Endothelial cell of umbilical vein (primary cell): ENCODE measurements around the gene ART3. TPM values are rescaled to one million over a fixed set of nuclear protein-coding genes. Genes with fewer than 3 reads are reported as not detected.

Source experiments
- BruUV-seq: library from RNA; stranded (reverse); fragments of 400-500 nt; replicated peaks from 2 replicates; lab custom pipeline; 2021; lab: Mats Ljungman, UMichigan
- CTCF ChIA-PET: fragments of 300-600, 350-600 bp; sonication (Branson Sonifier 250); formaldehyde crosslinking; loops from one replicate; lab custom pipeline; 2021; ENCODE audit warnings: antibody characterized with exemption, inconsistent platforms; lab: Charles Lee
- POLR2A ChIA-PET: fragments of 300-600, 350-600 bp; sonication (Branson Sonifier 250); formaldehyde crosslinking; loops from one replicate; lab custom pipeline; 2021; ENCODE audit warnings: antibody characterized with exemption, inconsistent platforms; lab: Charles Lee
- DNase-seq: peaks from one replicate; pipeline ENCODE4 v3.0.0-alpha.2; 2011; ENCODE audit warnings: low read depth, low spot score
- FAIRE-seq: peaks from 2 replicates; lab custom pipeline; 2011; peaks lifted over from hg19 to GRCh38; lab: Jason Lieb, UNC
- H2AFZ ChIP-seq: 2 replicates; pipeline ENCODE4 v1.6.0; 2012; ENCODE audit warnings: low read depth, low read length, control low read depth, inconsistent platforms
- H3K27ac ChIP-seq: 2 replicates; pipeline ENCODE4 v1.5.1; 2011; ENCODE audit warnings: low read depth, mild to moderate bottlenecking, control low read depth, low read length, moderate library complexity; ENCODE audit not compliant: insufficient read depth
- H3K27me3 ChIP-seq, 2 experiments: 2 replicates each; pipeline versions ENCODE4 v1.6.0 to v1.6.1; 2011; ENCODE audit warnings: low read length in 2 of 2, mixed read lengths in 1 of 2; ENCODE audit not compliant: control insufficient read depth in 2 of 2, insufficient read depth in 2 of 2
- H3K36me3 ChIP-seq, 2 experiments: 2 replicates in 1 of 2; 3 replicates in 1 of 2; pipeline ENCODE4 v1.5.1; 2011; ENCODE audit warnings: low read length in 2 of 2, mild to moderate bottlenecking in 1 of 2, moderate library complexity in 1 of 2; ENCODE audit not compliant: control insufficient read depth in 2 of 2, insufficient read depth in 2 of 2; ENCODE audit errors: extremely low read depth in 1 of 2
- H3K4me1 ChIP-seq: 3 replicates; pipeline ENCODE4 v1.5.1; 2011; ENCODE audit warnings: mild to moderate bottlenecking, low read length; ENCODE audit not compliant: control insufficient read depth, insufficient read depth; ENCODE audit errors: extremely low read depth
- H3K4me2 ChIP-seq: 2 replicates; pipeline ENCODE4 v1.6.1; 2011; ENCODE audit warnings: low read length, control low read depth, mixed read lengths; ENCODE audit not compliant: insufficient read depth
- H3K4me3 ChIP-seq, 3 experiments: fragments of 200-600 bp in 1 of 3; sonication (generic), shearing (Covaris generic) in 1 of 3; replicated peaks in 1 of 3; 2 replicates each; pipeline ENCODE4 v1.5.1; 2011 to 2016; ENCODE audit warnings: control low read depth in 3 of 3, low read length in 3 of 3, mild to moderate bottlenecking in 2 of 3, inconsistent platforms in 1 of 3, low read depth in 1 of 3, moderate library complexity in 1 of 3; ENCODE audit not compliant: insufficient read depth in 1 of 3
- H3K79me2 ChIP-seq: 2 replicates; pipeline ENCODE4 v1.6.0; 2012; ENCODE audit warnings: low read length, inconsistent platforms; ENCODE audit not compliant: control insufficient read depth, insufficient read depth
- H3K9ac ChIP-seq: replicated peaks from 2 replicates; pipeline ENCODE3; 2011; ENCODE audit warnings: low read length, control low read depth; ENCODE audit not compliant: insufficient read depth; ENCODE audit errors: extremely low read depth
- H3K9me1 ChIP-seq: replicated peaks from 3 replicates; pipeline ENCODE4 v1.6.0; 2011; ENCODE audit warnings: mild to moderate bottlenecking, low read length; ENCODE audit not compliant: control insufficient read depth, insufficient read depth; ENCODE audit errors: extremely low read depth
- H3K9me3 ChIP-seq: replicated peaks from 2 replicates; pipeline ENCODE4 v1.5.1; 2012; ENCODE audit warnings: low read length, inconsistent platforms; ENCODE audit not compliant: control insufficient read depth, insufficient read depth
- H4K20me1 ChIP-seq: replicated peaks from 2 replicates; pipeline ENCODE3; 2011; ENCODE audit warnings: mild to moderate bottlenecking, low read length; ENCODE audit not compliant: control insufficient read depth, insufficient read depth; ENCODE audit errors: extremely low read depth
- CTCF ChIP-seq, 2 donors: IDR thresholded peaks; 1 replicate in 1 of 2; 2 replicates in 1 of 2; pipeline ENCODE4 v1.5.1; 2011; ENCODE audit warnings: low read length in 2 of 2, mild to moderate bottlenecking in 2 of 2, moderate library complexity in 2 of 2, control low read depth in 1 of 2, inconsistent platforms in 1 of 2, low read depth in 1 of 2; ENCODE audit not compliant: insufficient read depth in 1 of 2; ENCODE audit errors: extremely low read depth in 1 of 2
- EZH2 ChIP-seq: IDR thresholded peaks from 2 replicates; pipeline ENCODE4 v1.6.1; 2012; ENCODE audit warnings: borderline replicate concordance, low read depth, mild to moderate bottlenecking, moderate library complexity, low read length, inconsistent platforms; ENCODE audit not compliant: severe bottlenecking
- FOS ChIP-seq: IDR thresholded peaks from 2 replicates; pipeline ENCODE4 v1.6.1; 2011; ENCODE audit warnings: mild to moderate bottlenecking, low read length, moderate library complexity, borderline replicate concordance; ENCODE audit not compliant: insufficient read depth
- GATA2 ChIP-seq: IDR thresholded peaks from 2 replicates; pipeline ENCODE4 v1.7.0; 2011; ENCODE audit warnings: low read depth, mild to moderate bottlenecking, moderate library complexity, mixed read lengths, low read length; ENCODE audit not compliant: insufficient read length, insufficient read depth
- JUN ChIP-seq: IDR thresholded peaks from 2 replicates; pipeline ENCODE4 v1.6.1; 2011; ENCODE audit warnings: borderline replicate concordance, low read depth; ENCODE audit not compliant: insufficient read length, insufficient read depth
- MAX ChIP-seq: IDR thresholded peaks from 2 replicates; pipeline ENCODE4 v1.6.1; 2011; ENCODE audit not compliant: insufficient read depth, insufficient read length
- MYC ChIP-seq: IDR thresholded peaks from one replicate; pipeline ENCODE4 v1.6.1; 2011; ENCODE audit warnings: mild to moderate bottlenecking, low read depth, low read length
- POLR2A ChIP-seq: IDR thresholded peaks from 2 replicates; pipeline ENCODE4 v1.6.1; 2012; ENCODE audit warnings: low read depth, mild to moderate bottlenecking, control low read depth, low read length
- POLR2AphosphoS5 ChIP-seq: IDR thresholded peaks from 2 replicates; pipeline ENCODE4 v1.6.1; 2012; ENCODE audit warnings: low read depth, mild to moderate bottlenecking, control low read depth, low read length, moderate library complexity; ENCODE audit not compliant: insufficient read depth
- dilution Hi-C: fragments of 300-500 bp; cut with MboI; formaldehyde crosslinking; loops from one replicate; pipeline ENCODE4 v1.15.0; 2019; ENCODE audit warnings: low sequenced_read_pairs; ENCODE audit not compliant: extremely low pct_ligation_motif_present
- intact Hi-C: fragments of 100-400 bp; cut with micrococcal nuclease; formaldehyde crosslinking; loops from one replicate; pipeline ENCODE4 v1.10.0; 2022
- polyA plus RNA-seq, 4 experiments: library from polyadenylated mRNA; depleted of rRNA in 3 of 4; stranded (reverse) in 3 of 4; unstranded in 1 of 4; fragments of >200 nt; gene quantifications; 2 replicates each; pipeline versions ENCODE4 v1.2.1 to v1.2.3, GENCODE V29; 2011 to 2012; ENCODE audit warnings: missing spikeins in 1 of 4
- total RNA-seq: library from RNA; stranded (reverse); gene quantifications from 2 replicates; pipeline ENCODE4 v1.2.3, GENCODE V29; 2021

ART3 gene
- total and polyA plus RNA-seq, 2 donors (not counting 3 experiments of a cell fraction or from before 2014, with no cell fraction given): not detected

GRCh38 chr4:76028350-76028765, 46.2 kb upstream of the ART3 start:
- Histone ChIP-seq H3K4me2 (peak overlapping the region; percentile 92), H3K27ac (peak overlapping the region; percentile 7), H2AFZ (peak overlapping the region; percentile 43), H3K9ac (peak overlapping the region; percentile 53), H3K9me1 (no peaks in the 10 kb centered on the region), H3K36me3 (no peaks in the 10 kb centered on the region), H3K4me1 (peaks cover 10% of the 10 kb centered on the region), H4K20me1 (no peaks in the 10 kb centered on the region), H3K79me2 (no peaks in the 10 kb centered on the region), H3K27me3 (peaks cover 4% of the 10 kb centered on the region in 2 experiments), H3K4me3 (peak overlapping the region; percentile 16 to 62 (median 36)), H3K9me3 (no peaks in the 10 kb centered on the region)
- intact Hi-C loops: loop anchor here (2.0 kb wide), 1 partner anchor 26 kb away; no protein-coding TSS in a partner anchor
- POLR2A ChIA-PET: no interaction called here
- no TSS peak for BruUV-seq
- FAIRE-seq (peak; percentile 77), DNase-seq (peak; percentile 72)
- dilution Hi-C loops: no loop called here
- CTCF ChIA-PET: interaction anchor here (0.7 to 2.1 kb wide), 4 partner anchors 13 to 43 kb away, joined by 3 to 9 read pairs (median 3); partner anchors contain the start of gene SDAD1
- TF ChIP-seq CTCF (IDR thresholded peaks at IDR 0.05; ENCODE audit: extremely low read depth in 1 of 2, insufficient read depth in 1 of 2, low read depth in 1 of 2, low read length in 2 of 2): no peak
- TF ChIP-seq POLR2A: no peak
- no peak for TF ChIP-seq MYC
- no peak for TF ChIP-seq EZH2
- TF ChIP-seq POLR2AphosphoS5: no peak
- TF ChIP-seq MAX: no peak
- TF ChIP-seq FOS: no peak
- TF ChIP-seq GATA2: no peak
- TF ChIP-seq JUN: no peak
